SK-N-SH treated with all-trans-retinoic acid at 6 μM for 48 hours (cell line): ENCODE measurements around the gene PRDX4.

ENCODE experiments used
- PATZ1 ChIP-seq: fragments of 250-450 bp; sonication (Bioruptor Pico); IDR thresholded peaks from 2 replicates; pipeline ENCODE4 v1.8.0; 2020; ENCODE audit warnings: mild to moderate bottlenecking, moderate library complexity, borderline replicate concordance
- ZFP30 ChIP-seq: fragments of 450-650 bp; formaldehyde crosslinking; IDR thresholded peaks from 2 replicates; pipeline ENCODE4 v1.5.0; 2022; ENCODE audit warnings: mild to moderate bottlenecking, moderate library complexity

- no peak for TF ChIP-seq PATZ1
- no peak for TF ChIP-seq ZFP30 (CRISPR knock-in tag)
Measured at GRCh38 chrX:23633834-23634580, 33.3 kb upstream of the PRDX4 start.
